Testis (tissue), 2 donors: Measurements from ENCODE around the gene UBXN10.
A peak's percentile ranks its signal among the peaks of the same experiment; 100 is the strongest.

Experiments used
- POLR2A ChIP-seq: fragments of 450-650 bp; IDR thresholded peaks from one replicate; pipeline ENCODE4 v1.6.1; 2017; ENCODE audit warnings: antibody characterized with exemption, mild to moderate bottlenecking, moderate library complexity
- TF ChIP-seq, protein P1 (sequence below), 3 experiments: fragments of 450-650 bp in 2 of 3; fragments of 200-600 bp in 1 of 3; sonication (generic) in 1 of 3; IDR thresholded peaks; one replicate each; pipeline ENCODE4 v1.5.1; 2016 to 2019; ENCODE audit warnings: antibody characterized with exemption in 3 of 3, mild to moderate bottlenecking in 2 of 3, moderate library complexity in 1 of 3

DNA sequence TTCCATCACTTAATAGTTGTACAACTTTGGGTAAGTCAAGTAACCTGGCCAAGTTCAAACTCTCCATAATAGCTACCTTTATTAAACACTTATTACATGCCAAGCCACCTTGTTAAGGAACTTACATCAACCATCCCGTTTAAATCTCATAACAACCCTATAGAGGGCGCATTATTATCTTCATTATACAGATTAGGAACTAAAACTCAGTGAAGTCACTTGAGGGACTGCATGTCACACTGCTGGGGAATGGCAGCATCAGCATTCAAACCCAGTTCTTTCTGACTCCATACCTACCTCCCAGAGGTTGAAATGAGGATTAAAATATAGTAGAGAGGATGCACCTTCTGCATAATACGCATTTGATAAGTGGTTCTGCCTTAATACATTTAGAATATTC, 47.5 kb downstream of the UBXN10 start:
- TF ChIP-seq, protein P1, sequence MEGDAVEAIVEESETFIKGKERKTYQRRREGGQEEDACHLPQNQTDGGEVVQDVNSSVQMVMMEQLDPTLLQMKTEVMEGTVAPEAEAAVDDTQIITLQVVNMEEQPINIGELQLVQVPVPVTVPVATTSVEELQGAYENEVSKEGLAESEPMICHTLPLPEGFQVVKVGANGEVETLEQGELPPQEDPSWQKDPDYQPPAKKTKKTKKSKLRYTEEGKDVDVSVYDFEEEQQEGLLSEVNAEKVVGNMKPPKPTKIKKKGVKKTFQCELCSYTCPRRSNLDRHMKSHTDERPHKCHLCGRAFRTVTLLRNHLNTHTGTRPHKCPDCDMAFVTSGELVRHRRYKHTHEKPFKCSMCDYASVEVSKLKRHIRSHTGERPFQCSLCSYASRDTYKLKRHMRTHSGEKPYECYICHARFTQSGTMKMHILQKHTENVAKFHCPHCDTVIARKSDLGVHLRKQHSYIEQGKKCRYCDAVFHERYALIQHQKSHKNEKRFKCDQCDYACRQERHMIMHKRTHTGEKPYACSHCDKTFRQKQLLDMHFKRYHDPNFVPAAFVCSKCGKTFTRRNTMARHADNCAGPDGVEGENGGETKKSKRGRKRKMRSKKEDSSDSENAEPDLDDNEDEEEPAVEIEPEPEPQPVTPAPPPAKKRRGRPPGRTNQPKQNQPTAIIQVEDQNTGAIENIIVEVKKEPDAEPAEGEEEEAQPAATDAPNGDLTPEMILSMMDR (IDR thresholded peaks at IDR 0.05), result peak in 1 of 3 experiments; percentile 2
- TF ChIP-seq POLR2A, result no peak
